OCI-M2 (cell line): Measurements from ENCODE around the gene CYB5R4.

Source experiments
- DNase-seq: peaks from one replicate; lab custom pipeline; 2025; ENCODE audit not compliant: unreplicated experiment; lab: John Stamatoyannopoulos, UW

The CYB5R4 gene

GRCh38 chr6:83976871-83977270, 117.4 kb downstream of the CYB5R4 start:
- no peak for DNase-seq

GRCh38 chr6:83978324-83978734, 118.8 kb downstream of the CYB5R4 start:
- DNase-seq, result no peak

DNA sequence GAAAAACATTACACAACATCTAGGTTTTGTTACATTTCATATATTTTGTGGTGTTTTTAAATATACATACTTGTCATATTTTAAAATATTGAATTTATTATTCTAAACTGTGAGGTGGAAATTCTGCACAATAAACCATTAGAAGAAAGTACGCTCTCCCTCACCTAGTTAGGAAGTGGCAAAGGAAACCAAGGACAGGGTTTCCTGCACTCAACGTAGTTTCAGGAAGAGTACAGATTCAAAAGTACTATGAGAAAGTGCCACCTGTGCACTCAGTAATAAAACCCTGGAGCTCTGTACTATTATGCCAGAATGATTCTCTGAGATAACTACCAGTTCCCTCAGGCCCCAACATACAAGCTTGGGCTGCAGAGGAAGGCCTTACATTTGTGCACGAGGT, 119.5 kb downstream of the CYB5R4 start:
- DNase-seq, result no peak

GRCh38 chr6:83984411-83984810, 124.9 kb downstream of the CYB5R4 start:
- DNase-seq, result no peak

DNA sequence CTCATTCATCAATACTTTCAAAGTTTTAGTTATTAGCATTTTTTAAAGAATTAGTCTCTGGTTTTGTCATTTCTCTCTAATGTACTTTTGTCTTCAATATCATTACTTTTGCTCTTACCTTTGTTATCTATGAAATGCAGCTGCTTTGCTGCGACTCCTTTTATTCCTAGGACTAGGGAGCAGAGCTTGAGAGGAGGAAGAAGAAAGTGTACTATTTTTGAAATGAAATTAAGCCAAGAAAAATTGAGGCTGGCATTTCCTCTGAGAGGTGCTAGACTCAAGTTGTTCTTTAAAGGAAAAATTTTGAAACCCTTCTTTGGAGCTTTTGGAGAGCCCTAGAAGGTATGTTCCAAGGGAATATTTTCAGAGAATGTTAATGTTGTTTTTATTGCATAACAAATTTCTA, 125.8 kb downstream of the CYB5R4 start:
- DNase-seq, result no peak

DNA sequence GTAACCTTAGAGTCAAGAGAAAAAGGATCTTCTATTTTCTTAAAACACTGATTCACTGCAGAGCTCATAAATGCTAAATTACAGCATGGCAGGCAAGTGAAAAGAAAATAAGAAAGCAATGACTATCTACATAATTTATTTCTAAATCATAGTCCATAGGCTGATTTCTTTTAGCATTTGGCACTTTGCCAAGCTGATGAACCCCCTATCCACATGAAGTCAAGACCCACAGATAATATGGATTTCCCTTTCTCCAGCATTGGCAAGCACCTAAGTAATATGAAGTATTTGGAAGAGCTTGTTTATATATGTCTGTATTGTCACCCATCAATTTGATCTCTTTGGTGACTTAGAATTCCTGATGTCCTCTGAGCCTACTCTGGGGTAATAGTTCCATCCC, 126.2 kb downstream of the CYB5R4 start:
- DNase-seq, result no peak

- no peak for DNase-seq
Measured at GRCh38 chr6:83998021-83998584, 138.6 kb downstream of the CYB5R4 start.

DNA sequence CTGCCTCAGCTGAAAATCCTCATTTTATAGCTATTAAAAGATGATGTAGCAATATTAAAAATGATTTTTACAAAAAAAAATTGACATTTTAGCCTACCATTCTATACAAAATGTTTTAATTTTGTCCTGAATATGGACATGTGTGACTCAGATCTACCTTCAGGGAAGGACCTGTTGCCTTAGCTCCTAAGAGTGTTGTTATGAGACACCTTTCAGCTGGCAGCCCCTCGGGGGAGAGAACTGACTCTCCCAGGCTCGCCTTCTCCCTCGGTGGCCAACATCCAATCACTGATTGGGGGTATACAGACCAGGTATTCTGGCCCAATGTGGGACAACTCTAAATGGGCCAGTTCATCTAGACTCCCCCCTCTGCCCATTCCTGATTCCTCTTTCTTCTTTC, 141.6 kb downstream of the CYB5R4 start:
- DNase-seq, result no peak

DNA sequence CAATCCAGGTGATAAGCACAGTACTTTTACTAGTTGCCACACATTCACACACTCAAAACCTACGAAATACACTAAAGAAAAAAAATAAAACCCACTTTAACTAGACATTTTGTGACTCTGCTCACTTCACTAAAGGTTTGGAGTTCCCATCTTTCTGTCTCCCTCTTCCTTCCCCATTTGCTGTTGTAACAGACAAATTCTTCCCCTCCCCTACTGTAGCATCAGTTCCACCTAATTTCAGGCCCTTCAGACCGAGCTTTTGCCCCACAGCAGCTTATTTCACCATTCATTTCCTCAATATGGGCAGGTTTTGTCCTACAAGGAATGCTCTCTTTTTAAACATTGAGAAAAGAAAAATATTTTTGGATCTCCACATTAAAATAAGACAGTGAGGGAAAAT, 142.7 kb downstream of the CYB5R4 start:
- no peak for DNase-seq

- no peak for DNase-seq
Measured at GRCh38 chr6:84003131-84003530, 143.6 kb downstream of the CYB5R4 start.

DNA sequence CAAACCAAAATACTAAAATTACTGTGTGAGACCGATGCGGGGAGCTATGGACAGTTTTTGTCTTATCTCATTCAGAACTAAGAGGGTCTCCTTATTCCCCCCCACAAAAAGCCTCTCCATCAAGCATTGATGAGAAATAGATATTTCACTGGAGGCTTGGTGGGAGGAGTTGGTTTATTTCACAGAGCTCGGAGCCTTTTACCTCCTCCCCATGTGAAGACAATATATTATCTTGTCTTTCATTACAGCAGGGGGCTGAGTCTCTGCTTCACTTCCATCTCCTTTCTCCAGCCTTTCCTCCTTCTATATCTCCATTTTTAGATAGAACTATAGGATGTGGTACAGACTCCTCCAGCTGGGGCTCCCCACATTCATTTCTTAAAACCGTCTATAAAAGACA, 144.2 kb downstream of the CYB5R4 start:
- DNase-seq, result no peak

DNA sequence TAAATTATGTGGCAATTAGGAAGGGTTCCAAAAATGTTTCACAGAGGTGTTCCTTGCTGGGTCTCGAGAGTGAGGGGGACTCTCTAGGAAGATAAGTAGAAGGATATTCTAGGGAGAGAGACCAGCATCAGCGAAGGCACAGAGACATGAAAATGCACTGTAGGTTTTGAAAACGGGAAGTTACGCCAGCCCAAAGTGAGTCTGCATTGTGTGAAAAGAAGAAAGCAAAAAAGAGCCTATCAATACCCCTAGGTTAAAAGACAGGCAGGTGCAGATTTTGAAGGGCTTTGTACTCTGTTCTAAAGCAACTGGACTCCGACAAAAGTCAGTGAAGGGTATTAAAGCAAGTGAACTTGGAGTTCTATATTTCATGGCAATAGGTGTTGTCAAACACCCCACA, 148.4 kb downstream of the CYB5R4 start:
- DNase-seq, result no peak

DNA sequence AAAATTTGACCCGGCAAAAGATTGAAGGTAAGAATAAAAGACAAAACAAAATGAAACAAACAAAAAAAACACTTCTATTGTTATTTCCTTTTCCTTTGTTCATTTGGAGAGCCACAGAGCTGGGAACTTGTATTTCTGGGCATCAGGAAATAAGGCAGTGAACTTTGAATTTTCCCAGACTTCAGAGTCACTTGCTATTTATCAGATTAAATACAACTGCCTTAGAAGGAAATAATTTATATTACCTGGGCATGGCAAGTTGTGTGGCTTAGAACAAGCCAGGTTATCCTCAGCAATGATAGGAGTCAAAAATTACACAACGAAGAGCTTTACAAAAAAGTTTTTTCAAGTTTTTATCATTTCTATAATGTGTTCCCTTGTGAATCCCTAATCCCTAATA, 153.9 kb downstream of the CYB5R4 start:
- DNase-seq, result no peak

GRCh38 chr6:84013931-84014330, 154.4 kb downstream of the CYB5R4 start:
- DNase-seq, result no peak

DNA sequence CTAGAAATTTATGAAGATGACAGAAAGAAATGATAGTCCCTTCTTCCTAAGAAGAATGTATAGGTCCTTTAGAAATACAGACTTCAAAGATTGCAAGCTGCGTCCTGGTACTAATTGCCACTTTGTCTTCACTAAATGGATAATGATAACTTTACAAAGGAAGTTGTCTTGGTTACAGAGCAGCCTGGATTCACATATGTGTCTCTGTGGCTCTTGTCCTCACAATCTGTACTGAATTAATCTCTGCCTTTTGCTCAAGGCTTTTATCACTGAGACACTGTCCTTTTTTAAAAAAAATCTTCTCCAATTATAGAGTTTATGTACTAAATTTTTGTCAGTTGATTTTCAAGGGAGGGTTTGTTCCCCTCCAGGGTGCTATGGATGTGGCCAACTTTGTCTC, 156.5 kb downstream of the CYB5R4 start:
- DNase-seq, result no peak
